Activated CD8-positive, alpha-beta T cell treated with anti-CD3 and anti-CD28 coated beads for 36 hours (primary cell): ENCODE data around the gene CACNB2. TPM values are rescaled to one million over a fixed set of nuclear protein-coding genes. Genes with fewer than 3 reads are reported as not detected.

Experiments
- ATAC-seq: fragments of 200-7000 bp; cut with Tn5 transposase; one replicate; pipeline ENCODE4 v1.10.0; 2021; ENCODE audit warnings: mild to moderate bottlenecking, moderate library complexity
- CTCF ChIA-PET: fragments of 350-600 bp; sonication (Branson Sonifier 250); formaldehyde crosslinking; loops from one replicate; lab custom pipeline; 2021; ENCODE audit warnings: antibody characterized with exemption; lab: Charles Lee
- POLR2A ChIA-PET: fragments of 350-600 bp; sonication (Branson Sonifier 250); formaldehyde crosslinking; loops from one replicate; lab custom pipeline; 2021; ENCODE audit warnings: antibody characterized with exemption; lab: Charles Lee
- DNase-seq: peaks from one replicate; pipeline ENCODE4 v3.0.0-alpha.2; 2020
- H3K27ac Mint-ChIP-seq: one replicate; pipeline ENCODE4 v1.8.0; 2021; ENCODE audit warnings: mild to moderate bottlenecking, mixed read lengths
- H3K27me3 Mint-ChIP-seq: one replicate; pipeline ENCODE4 v1.8.0; 2021; ENCODE audit warnings: mixed read lengths
- H3K36me3 Mint-ChIP-seq: one replicate; pipeline ENCODE4 v1.8.0; 2021; ENCODE audit warnings: low read depth, mixed read lengths
- H3K4me1 Mint-ChIP-seq: one replicate; pipeline ENCODE4 v1.8.0; 2021; ENCODE audit warnings: low read depth, mixed read lengths
- H3K4me3 Mint-ChIP-seq: one replicate; pipeline ENCODE4 v1.8.0; 2021; ENCODE audit warnings: mild to moderate bottlenecking, moderate library complexity, mixed read lengths
- H3K9me3 Mint-ChIP-seq: one replicate; pipeline ENCODE4 v1.8.0; 2021; ENCODE audit warnings: mixed read lengths
- CTCF ChIP-seq: fragments of 200-600 bp; IDR thresholded peaks from one replicate; pipeline ENCODE4 v1.8.0; 2022; ENCODE audit warnings: antibody characterized with exemption, mild to moderate bottlenecking
- intact Hi-C: fragments of 100-400 bp; cut with micrococcal nuclease; formaldehyde crosslinking; loops from one replicate; pipeline ENCODE4 v1.10.0; 2022
- total RNA-seq, 2 experiments: library from RNA; stranded (reverse); gene quantifications; one replicate each; pipeline ENCODE4 v1.2.3, GENCODE V29; 2021

The CACNB2 gene
- total RNA-seq, 2 experiments from 2014 or later: not detected

GRCh38 chr10:18278181-18278580 is 138.0 kb downstream of the CACNB2 start:
- DNase-seq (no peak), ATAC-seq (no peak)
- intact Hi-C loops: no loop called here
- Mint-ChIP-seq H3K4me1 (no peaks in the 10 kb centered on the region), H3K27ac (no peak overlapping the region), H3K9me3 (no peaks in the 10 kb centered on the region), H3K27me3 (no peaks in the 10 kb centered on the region), H3K36me3 (no peaks in the 10 kb centered on the region), H3K4me3 (no peak overlapping the region)
- POLR2A ChIA-PET: no interaction called here
- CTCF ChIA-PET: no interaction called here
- TF ChIP-seq CTCF: no peak

- DNase-seq (no peak), ATAC-seq (no peak)
- Mint-ChIP-seq H3K36me3 (no peaks in the 10 kb centered on the region), H3K27me3 (no peaks in the 10 kb centered on the region), H3K4me1 (no peaks in the 10 kb centered on the region), H3K9me3 (no peaks in the 10 kb centered on the region), H3K27ac (no peak overlapping the region), H3K4me3 (no peak overlapping the region)
- intact Hi-C loops: no loop called here
- TF ChIP-seq CTCF: no peak
- POLR2A ChIA-PET: no interaction called here
- CTCF ChIA-PET: no interaction called here
Measured at GRCh38 chr10:18279173-18279572, 138.9 kb downstream of the CACNB2 start.

GRCh38 chr10:18282094-18282493 is 141.9 kb downstream of the CACNB2 start:
- H3K27me3 Mint-ChIP-seq: no peaks in the 10 kb centered on the region
- H3K27ac Mint-ChIP-seq: no peak overlapping the region
- H3K4me3 Mint-ChIP-seq: no peak overlapping the region
- no peaks in the 10 kb centered on the region for H3K9me3 Mint-ChIP-seq
- ATAC-seq (no peak), DNase-seq (no peak)
- H3K36me3 Mint-ChIP-seq: no peaks in the 10 kb centered on the region
- intact Hi-C loops: no loop called here
- POLR2A ChIA-PET: no interaction called here
- no peaks in the 10 kb centered on the region for H3K4me1 Mint-ChIP-seq
- CTCF ChIA-PET: no interaction called here
- no peak for TF ChIP-seq CTCF

- no peaks in the 10 kb centered on the region for H3K27me3 Mint-ChIP-seq
- H3K4me1 Mint-ChIP-seq: no peaks in the 10 kb centered on the region
- DNase-seq: no peak
- intact Hi-C loops: no loop called here
- H3K36me3 Mint-ChIP-seq: no peaks in the 10 kb centered on the region
- H3K4me3 Mint-ChIP-seq: no peak overlapping the region
- CTCF ChIA-PET: no interaction called here
- POLR2A ChIA-PET: no interaction called here
- no peak overlapping the region for H3K27ac Mint-ChIP-seq
- no peak for TF ChIP-seq CTCF
- ATAC-seq: no peak
- no peaks in the 10 kb centered on the region for H3K9me3 Mint-ChIP-seq
Measured at GRCh38 chr10:18290651-18291313, 150.6 kb downstream of the CACNB2 start.

- POLR2A ChIA-PET: no interaction called here
- CTCF ChIA-PET: no interaction called here
Measured at GRCh38 chr10:18293536-18294510, 153.6 kb downstream of the CACNB2 start.

More at GRCh38 chr10:18293536-18294510, 153.6 kb downstream of the CACNB2 start:
- Mint-ChIP-seq H3K27me3 (peaks cover 3% of the 10 kb centered on the region), H3K36me3 (no peaks in the 10 kb centered on the region), H3K4me3 (no peak overlapping the region), H3K4me1 (no peaks in the 10 kb centered on the region), H3K27ac (no peak overlapping the region), H3K9me3 (no peaks in the 10 kb centered on the region)
- DNase-seq (no peak), ATAC-seq (no peak)
- intact Hi-C loops: no loop called here
- TF ChIP-seq CTCF: no peak
